Activated CD4-positive, alpha-beta memory T cell treated with anti-CD3 and anti-CD28 coated beads for 36 hours (primary cell): ENCODE results near the gene TSPAN33. TPM values are rescaled to one million over a fixed set of nuclear protein-coding genes. Genes with fewer than 3 reads are reported as not detected.

Experiments
- CTCF ChIA-PET: fragments of 350-600 bp; sonication (Branson Sonifier 250); formaldehyde crosslinking; loops from one replicate; lab custom pipeline; 2021; ENCODE audit warnings: antibody characterized with exemption, inconsistent platforms; lab: Charles Lee
- POLR2A ChIA-PET: fragments of 350-600 bp; sonication (Branson Sonifier 250); formaldehyde crosslinking; loops from one replicate; lab custom pipeline; 2021; ENCODE audit warnings: antibody characterized with exemption; lab: Charles Lee
- DNase-seq: peaks from one replicate; pipeline ENCODE4 v3.0.0-alpha.2; 2020
- H3K27ac Mint-ChIP-seq: one replicate; pipeline ENCODE4 v1.8.0; 2021; ENCODE audit warnings: mixed read lengths
- H3K27me3 Mint-ChIP-seq: one replicate; pipeline ENCODE4 v1.8.0; 2021; ENCODE audit warnings: mixed read lengths
- H3K36me3 Mint-ChIP-seq: one replicate; pipeline ENCODE4 v1.8.0; 2021; ENCODE audit warnings: mixed read lengths
- H3K4me1 Mint-ChIP-seq: one replicate; pipeline ENCODE4 v1.8.0; 2021; ENCODE audit warnings: low read depth, mixed read lengths
- H3K4me3 Mint-ChIP-seq: one replicate; pipeline ENCODE4 v1.8.0; 2021; ENCODE audit warnings: mild to moderate bottlenecking, mixed read lengths
- H3K9me3 Mint-ChIP-seq: one replicate; pipeline ENCODE4 v1.8.0; 2021; ENCODE audit warnings: mixed read lengths
- intact Hi-C: fragments of 100-400 bp; cut with micrococcal nuclease; formaldehyde crosslinking; loops from one replicate; pipeline ENCODE4 v1.15.1; 2023
- total RNA-seq, 2 experiments: library from RNA; stranded (reverse); gene quantifications; one replicate each; pipeline ENCODE4 v1.2.3, GENCODE V29; 2021

The TSPAN33 gene
- total RNA-seq, 2 experiments from 2014 or later, result 3.3 to 4.1 TPM

DNA sequence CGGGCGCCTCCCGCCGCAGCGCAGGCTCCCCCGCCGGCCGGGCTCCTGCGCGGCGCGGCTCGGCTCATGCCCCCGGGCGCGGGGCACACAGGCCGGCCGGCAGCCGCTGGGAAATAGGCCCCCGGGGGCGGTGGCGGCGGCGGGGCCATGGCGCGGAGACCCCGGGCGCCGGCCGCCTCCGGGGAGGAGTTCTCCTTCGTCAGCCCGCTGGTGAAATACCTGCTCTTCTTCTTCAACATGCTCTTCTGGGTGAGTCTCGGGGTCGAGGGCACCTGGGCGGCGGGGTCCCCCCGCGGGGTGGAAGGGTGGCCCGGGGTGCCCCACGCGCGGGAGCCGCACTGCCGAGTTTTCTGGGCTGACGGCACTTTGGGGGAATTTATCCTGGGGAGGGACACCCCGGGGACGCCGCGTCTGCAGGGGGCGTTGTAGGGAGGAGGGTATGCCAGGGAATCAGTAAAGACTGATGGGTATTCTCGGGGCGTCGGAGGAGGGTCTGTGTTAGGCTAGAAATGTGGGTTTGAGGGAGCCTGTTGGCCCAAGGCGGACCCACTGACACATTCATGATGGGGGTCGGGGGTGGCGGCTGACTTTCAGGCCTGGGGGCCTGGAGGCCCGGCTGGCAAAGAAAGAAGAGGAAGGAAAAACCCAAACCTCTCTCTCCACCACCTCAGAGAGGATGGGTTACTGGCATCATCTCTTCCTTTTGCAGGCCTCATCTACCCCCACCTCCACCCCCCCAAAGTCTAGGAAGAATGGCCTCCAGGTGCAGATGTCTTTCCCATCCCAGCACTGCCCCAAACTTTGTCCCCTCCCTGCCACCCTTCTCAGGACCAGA is 544 bp downstream of the TSPAN33 start:
- H3K27me3 Mint-ChIP-seq, result peaks cover 26% of the 10 kb centered on the region
- peak; percentile 30 for DNase-seq
- CTCF ChIA-PET, result interaction anchor here (1.9 to 3.8 kb wide), 2 partner anchors 18 to 19 kb away, joined by 16 to 24 read pairs; no protein-coding TSS in a partner anchor
- no peak overlapping the region for H3K27ac Mint-ChIP-seq
- peak overlapping the region; percentile 67 for H3K4me3 Mint-ChIP-seq
- POLR2A ChIA-PET, result no interaction called here
- peaks cover 11% of the 10 kb centered on the region for H3K4me1 Mint-ChIP-seq
- H3K36me3 Mint-ChIP-seq, result no peaks in the 10 kb centered on the region
- H3K9me3 Mint-ChIP-seq, result no peaks in the 10 kb centered on the region
- intact Hi-C loops, result no loop called here

DNA sequence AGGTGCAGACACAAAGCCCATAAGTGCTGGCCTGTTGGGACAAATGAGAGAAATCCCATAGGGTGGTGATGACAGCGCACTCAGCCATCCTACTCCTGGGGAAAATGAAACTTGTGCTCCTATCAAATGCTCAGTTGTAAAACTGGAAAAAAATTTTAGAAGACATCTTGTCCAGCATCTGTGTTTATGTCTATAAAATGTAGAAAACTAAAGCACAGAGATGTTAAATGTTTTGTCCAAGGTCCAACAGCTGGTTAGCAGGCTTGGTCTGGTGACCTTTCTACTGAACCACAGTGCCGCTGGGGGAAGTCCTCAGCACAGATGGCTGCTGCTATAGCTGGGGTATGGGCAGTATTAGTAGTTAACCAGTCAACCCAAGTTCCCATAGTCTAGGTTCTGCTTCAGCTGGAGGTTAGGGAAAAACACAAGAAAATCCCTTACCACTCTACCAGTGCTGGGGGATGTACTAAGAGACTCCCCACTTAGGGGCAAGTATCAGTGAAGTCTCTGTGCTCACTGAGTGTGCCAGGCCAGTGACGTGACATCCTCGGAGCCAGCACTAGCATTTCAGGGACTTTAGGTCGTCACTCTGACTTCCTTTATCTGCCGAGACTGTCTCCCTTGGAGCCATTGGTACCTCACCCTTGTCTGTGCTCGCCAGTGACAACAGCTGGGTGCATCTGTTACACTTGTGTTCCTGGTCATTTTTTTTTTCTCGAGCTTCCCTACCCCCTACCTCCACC is 1.9 kb downstream of the TSPAN33 start:
- no peak for DNase-seq
- CTCF ChIA-PET, result interaction anchor here (1.4 to 3.8 kb wide), 2 partner anchors 18 to 55 kb away, joined by 4 to 24 read pairs; no protein-coding TSS in a partner anchor
- intact Hi-C loops, result no loop called here
- POLR2A ChIA-PET, result no interaction called here
- Mint-ChIP-seq H3K4me1 (peaks cover 11% of the 10 kb centered on the region), H3K4me3 (peak overlapping the region; percentile 48), H3K27me3 (peaks cover 26% of the 10 kb centered on the region), H3K27ac (no peak overlapping the region), H3K9me3 (no peaks in the 10 kb centered on the region), H3K36me3 (no peaks in the 10 kb centered on the region)

DNA sequence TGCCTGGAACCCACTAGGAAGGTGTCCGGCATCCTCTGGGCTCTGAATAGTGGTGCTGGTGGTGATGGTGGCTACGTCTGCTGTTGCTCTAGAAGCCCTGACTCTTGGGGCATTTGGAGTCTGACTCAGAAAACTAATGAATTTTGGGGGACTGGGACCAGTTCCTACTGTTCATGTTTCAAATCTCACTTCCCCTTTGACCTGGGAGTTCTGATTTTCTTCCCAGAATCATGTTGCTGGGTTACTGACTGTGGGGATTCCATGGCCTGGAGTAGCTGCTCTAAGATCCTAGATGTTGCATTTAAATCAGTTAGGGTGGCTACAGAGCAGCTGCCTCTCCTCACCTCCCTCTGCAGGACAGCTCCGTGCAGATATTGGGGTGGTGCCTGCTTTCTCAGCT is 3.2 kb downstream of the TSPAN33 start:
- Mint-ChIP-seq H3K36me3 (no peaks in the 10 kb centered on the region), H3K27me3 (peaks cover 27% of the 10 kb centered on the region), H3K9me3 (no peaks in the 10 kb centered on the region), H3K4me1 (peaks cover 11% of the 10 kb centered on the region), H3K4me3 (no peak overlapping the region), H3K27ac (no peak overlapping the region)
- CTCF ChIA-PET, result interaction anchor here (1.4 to 3.8 kb wide), 2 partner anchors 16 to 56 kb away, joined by 4 to 24 read pairs; no protein-coding TSS in a partner anchor
- POLR2A ChIA-PET, result no interaction called here
- intact Hi-C loops, result no loop called here
- DNase-seq, result no peak

DNA sequence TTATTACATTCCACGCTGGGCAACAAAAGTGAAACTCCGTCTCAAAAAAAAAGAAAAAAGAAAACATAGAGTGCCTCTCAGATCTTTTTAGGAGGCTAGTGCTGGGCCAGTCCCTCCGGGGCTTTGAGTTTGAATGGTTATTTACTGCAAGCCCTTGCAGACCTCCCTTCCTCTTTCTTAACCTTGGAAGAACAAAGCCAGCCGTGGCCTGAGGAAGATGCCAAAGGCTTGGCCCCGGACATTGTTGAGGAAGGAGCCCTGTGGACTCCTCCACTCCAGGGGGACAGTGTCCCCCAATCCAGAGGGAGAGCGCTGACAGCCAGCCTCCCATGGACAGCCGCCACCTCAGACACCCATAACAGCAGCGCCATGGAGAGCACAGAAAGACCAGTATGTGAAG is 5.0 kb downstream of the TSPAN33 start:
- Mint-ChIP-seq H3K9me3 (no peaks in the 10 kb centered on the region), H3K27me3 (peaks cover 13% of the 10 kb centered on the region), H3K36me3 (no peaks in the 10 kb centered on the region), H3K27ac (no peak overlapping the region), H3K4me1 (peaks cover 3% of the 10 kb centered on the region), H3K4me3 (no peak overlapping the region)
- intact Hi-C loops, result no loop called here
- DNase-seq, result no peak
- CTCF ChIA-PET, result interaction anchor here (3.1 kb wide), 1 partner anchor 14 kb away, joined by 22 read pairs; no protein-coding TSS in a partner anchor
- POLR2A ChIA-PET, result no interaction called here

DNA sequence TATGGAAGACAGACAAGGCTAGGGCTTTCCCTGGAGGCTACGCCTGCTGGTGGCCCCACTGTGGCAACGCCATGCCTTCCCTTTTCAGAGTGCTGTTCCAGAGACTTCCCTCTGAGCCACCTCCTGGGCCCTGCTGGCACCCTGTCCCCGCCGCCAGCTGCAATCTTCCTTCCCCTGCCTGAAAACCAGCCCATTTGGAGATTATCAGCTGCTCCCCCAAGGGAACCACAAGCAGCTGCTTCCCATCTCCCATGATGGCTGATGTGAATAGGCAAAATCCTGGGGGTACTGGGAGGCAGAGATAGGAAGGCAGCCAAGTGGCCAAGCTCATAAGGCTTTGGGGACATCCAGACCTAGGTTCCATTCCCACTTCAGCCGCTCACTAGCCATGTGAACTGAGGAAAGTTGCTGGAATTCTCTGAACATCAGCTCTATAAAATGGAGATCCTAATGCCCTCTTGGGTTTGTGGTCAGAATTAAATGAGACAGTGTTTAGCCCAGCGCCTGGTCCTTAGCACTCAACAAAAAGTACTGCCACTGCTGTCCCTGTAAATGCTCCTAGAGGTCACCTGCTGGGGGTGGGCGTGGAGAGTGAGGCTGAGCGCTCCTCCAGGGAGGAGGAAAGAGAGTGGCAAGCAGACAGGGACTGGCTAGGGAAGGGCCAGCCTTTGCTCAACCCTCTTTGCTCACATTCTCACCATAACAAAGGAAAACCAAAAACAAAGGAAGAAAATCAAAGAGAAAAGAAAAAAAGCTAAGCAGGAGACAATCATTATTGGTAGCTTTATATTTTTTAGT is 5.9 kb downstream of the TSPAN33 start:
- Mint-ChIP-seq H3K4me3 (no peak overlapping the region), H3K4me1 (no peaks in the 10 kb centered on the region), H3K27me3 (peaks cover 13% of the 10 kb centered on the region), H3K36me3 (no peaks in the 10 kb centered on the region), H3K9me3 (no peaks in the 10 kb centered on the region), H3K27ac (no peak overlapping the region)
- CTCF ChIA-PET, result interaction anchor here (0.5 to 3.1 kb wide), 5 partner anchors 13 to 68 kb away, joined by 3 to 22 read pairs (median 5); no protein-coding TSS in a partner anchor
- POLR2A ChIA-PET, result no interaction called here
- intact Hi-C loops, result no loop called here
- no peak for DNase-seq

DNA sequence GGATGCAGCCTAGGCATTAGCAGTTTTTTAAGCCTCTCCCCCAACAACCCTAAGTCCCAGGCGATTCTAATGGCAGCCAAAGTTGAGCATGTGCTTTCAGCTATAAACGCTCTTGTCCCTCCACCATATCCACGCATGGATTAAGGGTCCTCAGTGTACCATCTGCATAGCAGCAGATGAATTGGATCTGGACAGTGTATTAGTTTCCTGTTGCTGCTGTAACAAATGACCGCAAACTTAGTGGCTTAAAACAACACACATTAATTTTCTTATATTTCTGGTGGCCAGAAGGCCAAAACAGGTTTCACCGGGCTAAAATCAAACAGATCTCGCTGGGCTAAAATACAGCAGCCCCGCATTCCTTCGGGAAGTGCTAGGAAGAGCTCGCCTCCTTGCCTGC is 13.1 kb downstream of the TSPAN33 start:
- intact Hi-C loops, result no loop called here
- H3K27me3 Mint-ChIP-seq, result no peaks in the 10 kb centered on the region
- H3K27ac Mint-ChIP-seq, result no peak overlapping the region
- POLR2A ChIA-PET, result no interaction called here
- DNase-seq, result no peak
- H3K9me3 Mint-ChIP-seq, result no peaks in the 10 kb centered on the region
- H3K4me1 Mint-ChIP-seq, result no peaks in the 10 kb centered on the region
- CTCF ChIA-PET, result interaction anchor here (0.6 to 1.3 kb wide), 3 partner anchors 51 to 567 kb away, joined by 3 read pairs; no protein-coding TSS in a partner anchor
- no peak overlapping the region for H3K4me3 Mint-ChIP-seq
- no peaks in the 10 kb centered on the region for H3K36me3 Mint-ChIP-seq

DNA sequence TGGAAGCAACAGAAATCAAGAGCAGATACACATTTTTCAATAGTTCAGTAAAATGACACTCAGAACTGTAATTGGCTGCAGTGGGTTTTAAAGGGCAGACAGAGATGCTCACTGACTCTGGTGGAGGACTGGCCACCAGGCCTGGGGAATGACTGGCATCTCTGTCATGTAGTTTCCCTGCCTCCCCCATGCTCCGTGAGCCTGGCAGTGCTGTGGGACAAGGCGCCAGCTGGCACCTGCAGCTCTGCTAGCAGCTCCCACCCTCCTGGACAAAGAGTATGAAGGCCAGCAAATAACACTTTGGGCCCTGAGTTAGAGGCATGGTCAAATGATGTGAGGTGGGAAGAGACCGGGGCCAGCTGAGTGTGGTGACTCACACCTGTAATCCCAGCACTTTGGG is 15.0 kb downstream of the TSPAN33 start:
- ChIA-PET CTCF (interaction anchor here (1.0 kb wide), 1 partner anchor 51 kb away, joined by 5 read pairs; no protein-coding TSS in a partner anchor), POLR2A (no interaction called here)
- no peak for DNase-seq
- H3K4me3 Mint-ChIP-seq, result no peak overlapping the region
- no peak overlapping the region for H3K27ac Mint-ChIP-seq
- peaks cover 5% of the 10 kb centered on the region for H3K4me1 Mint-ChIP-seq
- no peaks in the 10 kb centered on the region for H3K9me3 Mint-ChIP-seq
- H3K27me3 Mint-ChIP-seq, result no peaks in the 10 kb centered on the region
- intact Hi-C loops, result no loop called here
- no peaks in the 10 kb centered on the region for H3K36me3 Mint-ChIP-seq

DNA sequence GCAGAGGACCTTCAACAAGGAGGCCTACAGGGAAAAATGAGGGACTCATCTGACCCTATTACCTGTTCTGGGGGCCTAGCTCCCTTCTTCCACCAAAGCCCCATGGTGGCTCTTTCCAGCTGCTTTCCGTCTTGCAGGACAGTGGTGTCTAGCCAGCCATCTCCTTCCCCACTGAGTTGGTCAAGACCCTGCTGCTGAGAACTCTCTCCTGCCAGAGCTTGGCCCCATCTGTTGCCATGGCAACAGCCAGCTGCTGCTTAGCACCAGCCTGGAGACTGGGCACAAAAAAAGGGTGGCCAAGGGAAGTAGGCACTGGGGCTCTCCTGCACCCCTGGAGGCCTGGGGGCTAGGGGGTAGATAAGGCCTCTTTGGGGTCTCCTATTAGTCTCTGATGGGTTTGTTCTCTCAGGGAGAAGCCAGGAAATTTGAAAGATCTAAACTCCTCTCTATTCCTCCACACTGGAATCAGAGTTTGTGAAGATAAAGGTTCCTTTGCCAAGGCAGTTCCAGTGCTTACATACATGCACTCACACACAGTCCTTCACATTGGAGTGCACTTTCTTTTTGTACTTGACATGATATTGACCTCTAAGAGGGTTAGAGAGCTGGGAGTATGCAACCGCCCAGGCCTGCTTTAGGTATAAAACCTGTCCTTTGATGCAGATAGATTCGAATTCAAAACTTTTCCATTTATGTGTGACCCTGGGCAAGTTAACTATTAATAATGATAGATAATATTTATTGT is 15.8 kb downstream of the TSPAN33 start:
- intact Hi-C loops, result no loop called here
- H3K4me1 Mint-ChIP-seq, result peaks cover 5% of the 10 kb centered on the region
- no peaks in the 10 kb centered on the region for H3K36me3 Mint-ChIP-seq
- no peaks in the 10 kb centered on the region for H3K27me3 Mint-ChIP-seq
- H3K4me3 Mint-ChIP-seq, result no peak overlapping the region
- no peak for DNase-seq
- POLR2A ChIA-PET, result no interaction called here
- no peaks in the 10 kb centered on the region for H3K9me3 Mint-ChIP-seq
- CTCF ChIA-PET, result interaction anchor here (1.0 kb wide), 1 partner anchor 50 kb away, joined by 5 read pairs; no protein-coding TSS in a partner anchor
- H3K27ac Mint-ChIP-seq, result no peak overlapping the region

DNA sequence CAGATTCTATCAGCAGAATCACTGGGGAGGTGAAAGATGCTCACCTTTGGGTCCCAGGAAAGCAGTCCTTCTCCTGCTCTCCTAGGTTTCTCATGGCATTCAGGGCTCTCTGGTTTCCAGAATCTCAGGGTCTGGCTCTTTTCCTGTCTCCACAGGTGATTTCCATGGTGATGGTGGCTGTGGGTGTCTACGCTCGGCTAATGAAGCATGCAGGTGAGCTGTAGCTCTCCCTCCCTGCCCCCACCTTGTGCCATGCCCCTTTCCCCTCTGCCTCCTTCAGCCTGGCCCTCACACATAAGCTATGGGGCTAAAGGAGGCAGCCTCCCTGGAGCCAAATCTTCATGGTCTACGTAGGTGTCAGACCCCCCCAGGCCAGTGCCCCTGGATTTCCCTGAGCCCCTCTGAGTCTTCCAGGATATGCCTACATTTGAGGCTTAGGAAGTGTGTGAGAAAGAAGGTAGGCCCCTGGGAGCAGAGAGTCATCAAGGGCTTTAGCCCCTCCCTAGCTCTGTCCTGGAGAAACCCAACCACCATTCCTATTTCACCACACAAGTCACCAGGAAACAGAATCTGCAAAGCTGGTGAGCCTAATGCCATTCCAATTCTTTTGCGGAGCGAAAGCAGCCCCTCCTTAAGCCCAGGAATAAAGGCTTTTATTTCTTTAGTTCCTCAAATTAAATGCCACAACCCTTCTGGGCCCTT is 17.2 kb downstream of the TSPAN33 start:
- DNase-seq, result no peak
- POLR2A ChIA-PET, result no interaction called here
- CTCF ChIA-PET, result interaction anchor here (0.6 to 3.7 kb wide), 4 partner anchors 25 to 136 kb away, joined by 3 to 66 read pairs (median 15); no protein-coding TSS in a partner anchor
- intact Hi-C loops, result no loop called here
- H3K4me1 Mint-ChIP-seq, result peaks cover 5% of the 10 kb centered on the region
- no peaks in the 10 kb centered on the region for H3K27me3 Mint-ChIP-seq
- no peaks in the 10 kb centered on the region for H3K36me3 Mint-ChIP-seq
- H3K9me3 Mint-ChIP-seq, result no peaks in the 10 kb centered on the region
- H3K4me3 Mint-ChIP-seq, result no peak overlapping the region
- H3K27ac Mint-ChIP-seq, result no peak overlapping the region

DNA sequence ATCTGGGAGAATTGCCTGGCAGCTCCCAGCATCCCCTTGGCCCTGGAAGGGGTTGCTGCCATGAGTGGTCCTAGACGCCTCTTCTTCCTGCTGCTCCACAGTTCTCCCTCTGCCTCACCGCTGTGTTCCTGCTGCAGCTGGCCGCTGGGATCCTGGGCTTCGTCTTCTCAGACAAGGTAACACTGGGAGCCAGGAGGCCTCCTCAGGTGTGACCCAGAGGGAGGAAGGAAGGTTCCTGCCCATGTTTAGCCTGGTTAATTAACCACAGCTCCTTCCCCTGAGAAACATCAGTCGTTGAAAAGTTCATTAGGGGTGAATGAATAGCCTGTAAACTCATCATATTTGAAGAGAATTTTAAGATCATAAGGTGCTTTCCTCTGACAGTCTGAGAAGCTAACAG is 18.2 kb downstream of the TSPAN33 start:
- intact Hi-C loops, result no loop called here
- H3K27ac Mint-ChIP-seq, result no peak overlapping the region
- H3K9me3 Mint-ChIP-seq, result no peaks in the 10 kb centered on the region
- no peak for DNase-seq
- peaks cover 5% of the 10 kb centered on the region for H3K4me1 Mint-ChIP-seq
- H3K36me3 Mint-ChIP-seq, result no peaks in the 10 kb centered on the region
- peaks cover 4% of the 10 kb centered on the region for H3K27me3 Mint-ChIP-seq
- CTCF ChIA-PET, result interaction anchor here (0.6 to 3.7 kb wide), 10 partner anchors 12 to 109 kb away, joined by 3 to 66 read pairs (median 16); partner anchors contain the start of gene TSPAN33
- POLR2A ChIA-PET, result no interaction called here
- no peak overlapping the region for H3K4me3 Mint-ChIP-seq
